Heart left ventricle (tissue), 16 donors: ENCODE measurements around the gene A2ML1. TPM values are rescaled to one million over a fixed set of nuclear protein-coding genes. Genes with fewer than 3 reads are reported as not detected.

Experiments
- ATAC-seq, 4 donors: fragments of 200-7000 bp; cut with Tn5 transposase; one replicate each; pipeline ENCODE4 v1.9.1; 2020 to 2022; ENCODE audit warnings: moderate library complexity in 4 of 4, mild to moderate bottlenecking in 3 of 4, moderate number of reproducible peaks in 1 of 4
- DNase-seq, 5 donors: peaks; one replicate each; pipeline ENCODE4 v3.0.0-alpha.2; 2020
- H3K27ac ChIP-seq, 12 donors: fragments of 200-600 bp; sonication (generic) in 4 of 12; one replicate each; pipeline versions ENCODE4 v1.5.0 to v1.8.0; 2016 to 2022; ENCODE audit warnings: mild to moderate bottlenecking in 2 of 12
- H3K27me3 ChIP-seq, 9 donors: fragments of 200-600 bp; sonication (generic) in 2 of 9; one replicate each; pipeline versions ENCODE4 v1.5.1 to v1.8.0; 2016 to 2022; ENCODE audit warnings: mild to moderate bottlenecking in 3 of 9
- H3K36me3 ChIP-seq, 9 donors: fragments of 200-600 bp; sonication (generic) in 2 of 9; one replicate each; pipeline versions ENCODE4 v1.5.0 to v1.8.0; 2018 to 2022; ENCODE audit warnings: mild to moderate bottlenecking in 2 of 9
- H3K4me1 ChIP-seq, 12 donors: fragments of 200-600 bp; sonication (generic) in 4 of 12; one replicate each; pipeline versions ENCODE4 v1.5.0 to v1.8.0; 2016 to 2022; ENCODE audit warnings: mild to moderate bottlenecking in 3 of 12
- H3K4me3 ChIP-seq, 12 donors: fragments of 200-600 bp; sonication (generic) in 4 of 12; one replicate each; pipeline versions ENCODE4 v1.5.0 to v1.8.0; 2017 to 2022; ENCODE audit warnings: mild to moderate bottlenecking in 9 of 12, moderate library complexity in 4 of 12
- H3K9me3 ChIP-seq, 12 donors: fragments of 200-600 bp; sonication (generic) in 4 of 12; one replicate each; pipeline versions ENCODE4 v1.5.0 to v1.8.0; 2016 to 2022; ENCODE audit warnings: mild to moderate bottlenecking in 1 of 12
- POLR2A ChIP-seq, 2 donors: fragments of 450-650 bp; IDR thresholded peaks; one replicate each; pipeline ENCODE4 v1.6.1; 2017; ENCODE audit warnings: antibody characterized with exemption in 2 of 2, mild to moderate bottlenecking in 2 of 2, moderate library complexity in 2 of 2
- WGBS, 4 donors: extraction: QIAGEN DNeasy Blood & Tissue Kit in 2 of 4; methylation state at CpG; one replicate each; pipeline versions ENCODE4 v1.1.5 to v1.1.7; 2013 to 2018; 5-methylcytosine and 5-hydroxymethylcytosine counted together
- intact Hi-C, 10 donors: fragments of 100-400 bp; cut with DNase I; formaldehyde crosslinking; loops; one replicate each; pipeline versions ENCODE4 v1.11.1 to v1.14.2; 2022
- polyA plus RNA-seq, 2 donors: library from polyadenylated mRNA; stranded (reverse); fragments of 200-250 nt; gene quantifications; one replicate each; pipeline ENCODE4 v1.2.3, GENCODE V29; 2013
- total RNA-seq, 9 donors: library from RNA; depleted of rRNA in 2 of 9; stranded (reverse); fragments of >200 nt in 2 of 9; fragmentation: NEBNext Ultra II Directional in 3 of 9; extraction: Animal tissue kit (Norgen Biotek cat#: 25700) in 3 of 9; gene quantifications; one replicate each; pipeline versions ENCODE4 v1.1.0 to v1.2.4, GENCODE V29; 2016 to 2023
- TF ChIP-seq, protein P1 (sequence below), 12 donors: fragments of 200-600 bp; sonication (generic) in 4 of 12; IDR thresholded peaks; one replicate each; pipeline versions ENCODE4 v1.5.0 to v1.8.0; 2018 to 2022; ENCODE audit warnings: antibody characterized with exemption in 12 of 12, mild to moderate bottlenecking in 5 of 12
- donor health status: ischemic (EF 13 %, LVEDD 7.1; RV severe dilation, severe dysfunction).
- donor health status: healthy with polysubstance abuse.
- donor health status: DM: no; HTN: yes; CAD: no.
- donor health status: DM: no; HTN: no; CAD: no.
- donor health status: ischemic (EF 25% LVEDD 6.9; RV normal size, moderate dysfunction).
- donor health status: ischemic (EF 25% LVEDD 5.7; RV mildly dilated, moderate dysfunction).
- donor health status: healthy.
- donor health status: DM: yes; HTN: yes; CAD: no.
- donor health status: ischemic (EF 35%, LVEDD 5.7; RV mildly dilated, moderate dysfunction).
- donor health status: nonischemic (EF 11% LVEDD 7.7; RV severe dilation, severe dysfunction).
- donor health status: DM: yes; HTN: yes; CAD: no.
- donor health status: PGD.
- donor health status: ischemic (EF 29% LVEDD 5.4; RV normal size, mild dysfunction).
- donor health status: nonischemic (EF 23%, LVEDD 6.1; RV moderate dilation, normal function).

A2ML1 gene
- total and polyA plus RNA-seq, 11 donors, result 0.07 to 0.25 (median 0.08) TPM; not detected in 8

DNA sequence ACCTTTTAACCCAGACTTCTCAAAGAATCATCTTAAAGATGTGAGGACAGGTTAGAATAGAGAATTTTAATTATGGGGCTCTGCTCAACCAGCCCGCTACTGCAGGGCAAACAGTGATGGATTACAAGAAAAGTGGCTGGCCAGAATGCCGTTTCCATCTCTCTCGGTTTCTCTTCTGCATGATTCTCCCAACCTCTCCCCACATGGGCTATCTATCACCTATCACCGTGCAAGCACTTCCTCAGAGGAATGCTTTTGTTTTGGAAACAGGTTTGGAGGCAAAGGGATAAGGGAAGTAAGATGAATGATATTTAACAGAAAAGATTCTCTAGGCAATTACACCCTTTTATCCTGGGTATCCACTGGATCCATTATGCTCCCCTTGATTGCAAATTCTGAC is 54.5 kb downstream of the A2ML1 start:
- no peak for ATAC-seq
- no peak overlapping the region for H3K27ac ChIP-seq
- no peaks in the 10 kb centered on the region for H3K4me1 ChIP-seq
- H3K36me3 ChIP-seq, result no peaks in the 10 kb centered on the region
- DNase-seq, result no peak
- TF ChIP-seq POLR2A (IDR thresholded peaks at IDR 0.05), result no peak
- intact Hi-C loops, result loop anchor here in 1 of 10 donors (10.0 kb wide), 1 partner anchor 322 kb away; no protein-coding TSS in a partner anchor
- no peak overlapping the region for H3K4me3 ChIP-seq
- no peaks in the 10 kb centered on the region for H3K9me3 ChIP-seq
- 39 to 67% (median 42%) methylated on average over 4 of the region's 4 CpGs for WGBS, 4 donors
- H3K27me3 ChIP-seq, result no peaks in the 10 kb centered on the region

DNA sequence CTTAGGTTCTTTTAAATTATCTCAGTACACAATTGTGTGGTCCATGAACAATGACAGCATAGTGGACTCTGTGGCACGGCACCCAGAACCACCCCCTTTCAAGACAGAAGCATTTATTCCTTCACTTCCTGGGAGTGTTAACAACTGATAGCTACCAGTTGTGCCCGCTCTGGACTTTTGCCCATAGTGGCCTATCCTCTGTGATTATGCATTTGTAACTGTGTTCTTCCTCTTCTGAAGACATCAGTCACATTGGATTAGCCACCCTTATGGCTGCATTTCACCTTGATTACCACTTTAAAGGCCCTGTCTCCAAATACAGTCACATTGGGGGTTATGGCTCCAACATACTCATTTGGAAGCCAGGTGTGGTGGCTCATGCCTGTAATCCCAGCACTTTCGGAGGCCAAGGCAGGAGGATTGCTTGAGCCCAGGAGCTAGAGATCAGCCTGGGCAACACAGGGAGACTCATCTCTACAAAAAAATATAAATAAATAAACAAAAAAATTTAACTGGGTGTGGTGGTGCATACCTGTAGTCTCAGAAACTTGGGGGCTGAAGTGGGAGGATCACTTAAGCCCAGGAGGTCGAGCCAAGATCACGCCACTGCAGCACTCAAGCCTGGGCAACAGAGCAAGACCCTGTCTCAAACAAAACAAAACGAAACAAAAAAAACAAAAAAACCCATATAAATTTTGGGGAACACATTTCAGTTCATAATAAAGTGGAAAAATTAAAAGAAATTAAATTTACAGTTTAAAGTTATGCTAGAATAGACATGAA is 64.3 kb downstream of the A2ML1 start:
- ATAC-seq, result no peak
- intact Hi-C loops, result loop anchor here in 2 of 10 donors (5.0 to 10.0 kb wide), 3 partner anchors 102 to 232 kb away; no protein-coding TSS in a partner anchor
- Histone ChIP-seq H3K27me3 (no peaks in the 10 kb centered on the region), H3K4me1 (peaks cover 0 to 5% (median 0%) of the 10 kb centered on the region in 12 donors), H3K4me3 (no peak overlapping the region), H3K9me3 (peaks cover 0 to 2% (median 0%) of the 10 kb centered on the region in 12 donors), H3K27ac (no peak overlapping the region), H3K36me3 (no peaks in the 10 kb centered on the region)
- WGBS, 4 donors, result 85 to 93% (median 90%) methylated on average over 6 of the region's 6 CpGs
- TF ChIP-seq, protein P1, sequence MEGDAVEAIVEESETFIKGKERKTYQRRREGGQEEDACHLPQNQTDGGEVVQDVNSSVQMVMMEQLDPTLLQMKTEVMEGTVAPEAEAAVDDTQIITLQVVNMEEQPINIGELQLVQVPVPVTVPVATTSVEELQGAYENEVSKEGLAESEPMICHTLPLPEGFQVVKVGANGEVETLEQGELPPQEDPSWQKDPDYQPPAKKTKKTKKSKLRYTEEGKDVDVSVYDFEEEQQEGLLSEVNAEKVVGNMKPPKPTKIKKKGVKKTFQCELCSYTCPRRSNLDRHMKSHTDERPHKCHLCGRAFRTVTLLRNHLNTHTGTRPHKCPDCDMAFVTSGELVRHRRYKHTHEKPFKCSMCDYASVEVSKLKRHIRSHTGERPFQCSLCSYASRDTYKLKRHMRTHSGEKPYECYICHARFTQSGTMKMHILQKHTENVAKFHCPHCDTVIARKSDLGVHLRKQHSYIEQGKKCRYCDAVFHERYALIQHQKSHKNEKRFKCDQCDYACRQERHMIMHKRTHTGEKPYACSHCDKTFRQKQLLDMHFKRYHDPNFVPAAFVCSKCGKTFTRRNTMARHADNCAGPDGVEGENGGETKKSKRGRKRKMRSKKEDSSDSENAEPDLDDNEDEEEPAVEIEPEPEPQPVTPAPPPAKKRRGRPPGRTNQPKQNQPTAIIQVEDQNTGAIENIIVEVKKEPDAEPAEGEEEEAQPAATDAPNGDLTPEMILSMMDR (IDR thresholded peaks at IDR 0.05), result no peak
- no peak for TF ChIP-seq POLR2A (IDR thresholded peaks at IDR 0.05)
- DNase-seq, result no peak

DNA sequence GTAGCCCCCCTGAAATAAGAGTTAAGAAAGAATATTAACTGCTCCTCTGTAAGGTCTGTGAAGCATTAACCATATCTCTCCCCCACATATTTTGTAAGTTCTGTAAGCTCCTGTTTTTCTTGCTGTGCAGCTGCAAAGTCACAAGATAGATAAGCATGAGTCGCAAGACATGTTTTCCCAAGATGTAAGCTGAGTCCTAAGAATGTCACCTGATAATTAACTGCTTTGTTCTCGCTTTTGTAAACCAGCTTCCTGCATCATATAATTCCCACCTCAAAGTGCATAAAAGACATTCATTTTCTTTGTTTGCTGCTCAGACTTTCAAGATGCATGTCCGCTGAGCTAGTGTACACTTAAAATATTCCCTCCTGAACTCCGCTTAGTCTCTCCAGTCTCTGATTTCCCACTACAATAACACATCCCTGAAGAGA is 64.9 kb downstream of the A2ML1 start:
- intact Hi-C loops, result loop anchor here in 2 of 10 donors (5.0 to 10.0 kb wide), 3 partner anchors 102 to 232 kb away; no protein-coding TSS in a partner anchor
- DNase-seq (no peak), ATAC-seq (no peak)
- 71 to 83% (median 77%) methylated on average over 4 of the region's 4 CpGs for WGBS, 4 donors
- Histone ChIP-seq H3K9me3 (peaks cover 0 to 2% (median 0%) of the 10 kb centered on the region in 12 donors), H3K27me3 (no peaks in the 10 kb centered on the region), H3K4me3 (no peak overlapping the region), H3K36me3 (no peaks in the 10 kb centered on the region), H3K27ac (no peak overlapping the region), H3K4me1 (peaks cover 0 to 5% (median 0%) of the 10 kb centered on the region in 12 donors)
- no peak for TF ChIP-seq POLR2A (IDR thresholded peaks at IDR 0.05)
- TF ChIP-seq, protein P1 (IDR thresholded peaks at IDR 0.05), result no peak

DNA sequence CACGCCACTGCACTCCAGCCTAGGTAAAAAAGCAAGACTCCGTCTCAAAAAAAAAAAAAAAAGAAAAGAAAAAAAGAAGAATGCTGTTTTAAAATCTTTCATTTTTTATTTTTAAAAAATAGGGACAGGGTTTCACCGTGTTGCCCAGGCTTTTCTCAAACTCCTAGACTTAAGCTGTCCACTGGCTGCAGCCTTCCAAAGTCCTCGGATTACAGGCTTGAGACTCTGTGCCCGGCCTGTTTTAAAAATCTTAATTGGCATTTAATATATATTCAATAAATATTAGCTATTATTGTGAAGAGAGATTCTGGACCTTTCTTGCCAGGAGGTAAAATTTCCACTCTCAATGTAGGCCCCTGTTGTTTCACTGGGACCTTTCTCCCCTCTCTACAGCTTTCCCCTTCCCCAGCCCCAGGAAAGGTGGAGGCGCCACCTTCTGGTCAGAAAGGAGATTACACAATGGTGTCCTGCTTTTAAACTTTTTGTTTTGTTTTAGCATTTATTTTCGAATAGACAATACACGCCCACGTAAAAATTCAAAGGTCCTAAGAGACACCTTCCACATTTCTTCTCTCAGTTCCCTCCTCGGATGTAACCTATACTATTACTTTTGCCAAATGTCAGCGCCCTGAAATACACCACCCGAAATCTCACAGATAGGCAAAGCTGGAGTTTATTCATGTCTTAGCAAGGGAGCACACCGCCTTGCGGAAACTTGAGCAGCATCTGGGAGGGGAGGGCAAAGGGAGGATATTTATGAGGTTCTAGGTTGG is 68.1 kb downstream of the A2ML1 start:
- ATAC-seq (peak; percentile 48 to 88 (median 68)), DNase-seq (peak in 3 of 5 donors; percentile 39 to 45 (median 45))
- Histone ChIP-seq H3K36me3 (no peaks in the 10 kb centered on the region), H3K9me3 (no peaks in the 10 kb centered on the region), H3K4me3 (peak overlapping the region in 11 of 12 donors; percentile 13 to 70 (median 52)), H3K4me1 (peaks cover 0 to 5% (median 0%) of the 10 kb centered on the region in 12 donors), H3K27ac (peak overlapping the region in 3 of 12 donors; percentile 32 to 55 (median 36)), H3K27me3 (no peaks in the 10 kb centered on the region)
- intact Hi-C loops, result loop anchor here in 9 of 10 donors (1.0 to 10.0 kb wide), 7 partner anchors 110 to 233 kb away; no protein-coding TSS in a partner anchor
- TF ChIP-seq POLR2A (IDR thresholded peaks at IDR 0.05), result no peak
- TF ChIP-seq, protein P1 (IDR thresholded peaks at IDR 0.05), result peak; percentile 79 to 95 (median 89)
- 30 to 32% (median 30%) methylated on average over 14 of the region's 14 CpGs for WGBS, 4 donors
